HepG2 (cell line): Measurements from ENCODE around the gene CLIC3. TPM values are rescaled to one million over a fixed set of nuclear protein-coding genes. Genes with fewer than 3 reads are reported as not detected.

Experiments
- ATAC-seq: fragments of 200-7000 bp; cut with Tn5 transposase; 3 replicates; pipeline ENCODE4 v1.9.1; 2020; ENCODE audit warnings: mild to moderate bottlenecking, moderate library complexity
- BruUV-seq: library from RNA; stranded (reverse); fragments of 400-500 nt; replicated peaks from 2 replicates; lab custom pipeline; 2021; lab: Mats Ljungman, UMichigan
- CTCF ChIA-PET: fragments of 300-600 bp; formaldehyde crosslinking; extraction: SDS; loops from one replicate; lab custom pipeline; 2021; ENCODE audit warnings: low total read pairs, inconsistent platforms, low intra/inter-chr PET ratio; lab: Yijun Ruan, JAX
- POLR2A ChIA-PET: fragments of 350-600 bp; sonication (Branson Sonifier 250); formaldehyde crosslinking; loops from one replicate; lab custom pipeline; 2020; ENCODE audit warnings: antibody characterized with exemption, inconsistent platforms; lab: Yijun Ruan, JAX
- DNase-seq: peaks from one replicate; pipeline ENCODE4 v3.0.0-alpha.2; 2015; ENCODE audit warnings: low spot score
- FAIRE-seq: peaks from 3 replicates; lab custom pipeline; 2011; peaks lifted over from hg19 to GRCh38; lab: Jason Lieb, UNC
- H2AFZ ChIP-seq: one replicate; pipeline ENCODE4 v1.6.1; 2011; ENCODE audit warnings: low read length, inconsistent platforms
- H3K27ac ChIP-seq: fragments of 300-600 bp; 3 replicates; pipeline ENCODE4 v1.8.0; 2011; ENCODE audit warnings: mixed run types, mild to moderate bottlenecking, mixed read lengths, low read length, inconsistent platforms; ENCODE audit not compliant: insufficient read depth; ENCODE audit errors: extremely low read length
- H3K27me3 ChIP-seq, 2 experiments: fragments of 200-600 bp in 1 of 2; 2 replicates in 1 of 2; 3 replicates in 1 of 2; pipeline versions ENCODE4 v1.6.0 to v1.8.0; 2011; ENCODE audit warnings: low read length in 2 of 2, mild to moderate bottlenecking in 2 of 2, moderate library complexity in 2 of 2, inconsistent platforms in 1 of 2; ENCODE audit not compliant: insufficient read depth in 2 of 2, control insufficient read depth in 1 of 2
- H3K36me3 ChIP-seq, 2 experiments: fragments of 200-600 bp in 1 of 2; replicated peaks in 1 of 2; 2 replicates in 1 of 2; 3 replicates in 1 of 2; pipeline versions ENCODE4 v1.5.1 to v1.8.0; 2011; ENCODE audit warnings: low read length in 2 of 2, inconsistent platforms in 1 of 2; ENCODE audit not compliant: insufficient read depth in 2 of 2, control insufficient read depth in 1 of 2
- H3K4me1 ChIP-seq: 2 replicates; pipeline ENCODE4 v1.5.1; 2012; ENCODE audit warnings: low read length, inconsistent platforms; ENCODE audit not compliant: insufficient read depth
- H3K4me2 ChIP-seq: 2 replicates; pipeline ENCODE4 v1.6.0; 2011; ENCODE audit warnings: low read depth, low read length, inconsistent platforms
- H3K4me3 ChIP-seq, 3 experiments: fragments of 200-600 bp in 1 of 3; sonication (generic), shearing (Covaris generic) in 1 of 3; replicated peaks in 1 of 3; 2 replicates each; pipeline ENCODE4 v1.5.1; 2011 to 2016; ENCODE audit warnings: low read length in 3 of 3, inconsistent platforms in 2 of 3, low read depth in 2 of 3, mild to moderate bottlenecking in 2 of 3, control low read depth in 1 of 3, mixed read lengths in 1 of 3; ENCODE audit not compliant: insufficient read depth in 1 of 3
- H3K79me2 ChIP-seq: one replicate; pipeline ENCODE4 v1.6.1; 2011; ENCODE audit warnings: low read length, inconsistent platforms; ENCODE audit not compliant: insufficient read depth
- H3K9ac ChIP-seq: 2 replicates; pipeline ENCODE4 v1.6.0; 2011; ENCODE audit warnings: mild to moderate bottlenecking, low read depth, low read length, inconsistent platforms; ENCODE audit not compliant: insufficient read depth
- H3K9me3 ChIP-seq: 2 replicates; pipeline ENCODE4 v1.5.1; 2012; ENCODE audit warnings: mild to moderate bottlenecking, low read length
- H4K20me1 ChIP-seq: 2 replicates; pipeline ENCODE4 v1.6.0; 2011; ENCODE audit warnings: inconsistent platforms, mild to moderate bottlenecking, low read length, moderate library complexity; ENCODE audit not compliant: insufficient read depth
- HOMEZ ChIP-seq: IDR thresholded peaks from 2 replicates; pipeline ENCODE4 v1.6.1; 2016; ENCODE audit warnings: low read depth
- LCORL ChIP-seq, 2 experiments: fragments of 450-650 bp in 1 of 2; sonication (generic) in 1 of 2; formaldehyde crosslinking in 1 of 2; IDR thresholded peaks; 2 replicates each; pipeline versions ENCODE4 v1.5.0 to v1.6.1; 2017 to 2020; ENCODE audit warnings: antibody characterized with exemption in 1 of 2, missing genetic modification reagents in 1 of 2
- MTA3 ChIP-seq: sonication (generic); formaldehyde crosslinking; IDR thresholded peaks from 2 replicates; pipeline ENCODE4 v1.4.0; 2020; ENCODE audit warnings: missing genetic modification reagents
- POLR2A ChIP-seq, 2 experiments: IDR thresholded peaks; 2 replicates each; pipeline ENCODE4 v1.6.1; 2011; ENCODE audit warnings: low read depth in 2 of 2, low read length in 2 of 2, mild to moderate bottlenecking in 1 of 2, moderate library complexity in 1 of 2; ENCODE audit not compliant: insufficient read depth in 1 of 2
- ZBTB21 ChIP-seq: sonication (generic); formaldehyde crosslinking; IDR thresholded peaks from 2 replicates; pipeline ENCODE4 v1.4.0; 2020; ENCODE audit warnings: missing genetic modification reagents
- ZMYM3 ChIP-seq: sonication (generic); formaldehyde crosslinking; IDR thresholded peaks from 2 replicates; pipeline ENCODE4 v1.5.1; 2020; ENCODE audit warnings: mild to moderate bottlenecking, missing genetic modification reagents
- ZNF354B ChIP-seq: sonication (generic); formaldehyde crosslinking; IDR thresholded peaks from 2 replicates; pipeline ENCODE4 v1.8.0; 2022; ENCODE audit warnings: mild to moderate bottlenecking, missing genetic modification reagents
- ZNF543 ChIP-seq: sonication (generic); formaldehyde crosslinking; IDR thresholded peaks from 2 replicates; pipeline ENCODE4 v1.4.0; 2020; ENCODE audit warnings: mild to moderate bottlenecking, missing genetic modification reagents
- ZNF546 ChIP-seq: sonication (generic); formaldehyde crosslinking; conservative IDR thresholded peaks from 2 replicates; pipeline ENCODE4 v1.8.1; 2023; ENCODE audit warnings: mild to moderate bottlenecking, missing genetic modification reagents
- ZNF619 ChIP-seq: sonication (generic); formaldehyde crosslinking; IDR thresholded peaks from 2 replicates; pipeline ENCODE4 v1.4.0; 2020; ENCODE audit warnings: mild to moderate bottlenecking, missing genetic modification reagents
- ZNF709 ChIP-seq: sonication (generic); formaldehyde crosslinking; IDR thresholded peaks from 2 replicates; pipeline ENCODE4 v1.5.0; 2020; ENCODE audit warnings: mild to moderate bottlenecking, missing genetic modification reagents
- ZNF766 ChIP-seq: sonication (generic); formaldehyde crosslinking; IDR thresholded peaks from 2 replicates; pipeline ENCODE4 v1.5.0; 2020; ENCODE audit warnings: missing genetic modification reagents, borderline replicate concordance
- ZNF781 ChIP-seq: sonication (generic); formaldehyde crosslinking; IDR thresholded peaks from 2 replicates; pipeline ENCODE4 v1.5.1; 2020; ENCODE audit warnings: borderline replicate concordance, mild to moderate bottlenecking, missing genetic modification reagents; ENCODE audit errors: not compliant biosample characterization
- WGBS: methylation state at CpG from one replicate; pipeline ENCODE4 v1.1.6; 2017; ENCODE audit warnings: low lambda C conversion rate; 5-methylcytosine and 5-hydroxymethylcytosine counted together
- in situ Hi-C: cut with HindIII; loops from 2 replicates; pipeline ENCODE4 v1.10.0; 2017; ENCODE audit warnings: low pct_unique_long_range_greater_than_20kb; ENCODE audit not compliant: extremely low pct_ligation_motif_present
- intact Hi-C: fragments of 100-400 bp; cut with micrococcal nuclease; formaldehyde crosslinking; loops from one replicate; pipeline ENCODE4 v1.10.0; 2022; ENCODE audit not compliant: unreplicated experiment
- polyA plus RNA-seq, 8 experiments: library from polyadenylated mRNA; depleted of rRNA in 3 of 8; stranded (reverse) in 7 of 8; unstranded in 1 of 8; fragments of >200 nt; fragmentation: Illumina TruSeq in 4 of 8; extraction: Trizol in 4 of 8; gene quantifications; 2 replicates each; pipeline versions ENCODE4 v1.2.1 to v1.2.3, GENCODE V29; 2011 to 2016; ENCODE audit warnings: low read depth in 4 of 8, missing spikeins in 1 of 8, mixed read lengths in 1 of 8; ENCODE audit not compliant: insufficient read depth in 1 of 8
- total RNA-seq, 5 experiments: library from RNA; depleted of rRNA; stranded (reverse); fragments of >200 nt; fragmentation: Illumina TruSeq; extraction: Trizol; gene quantifications; 2 replicates each; pipeline ENCODE4 v1.2.3, GENCODE V29; 2016; ENCODE audit warnings: low read depth in 1 of 5
- TF ChIP-seq, protein P1 (sequence below): sonication (generic); formaldehyde crosslinking; IDR thresholded peaks from 2 replicates; pipeline ENCODE4 v1.5.0; 2020; ENCODE audit warnings: missing genetic modification reagents
- TF ChIP-seq, protein P2 (sequence below), 2 experiments: fragments of 450-650 bp in 1 of 2; sonication (generic) in 1 of 2; formaldehyde crosslinking; IDR thresholded peaks; 2 replicates each; pipeline versions ENCODE4 v1.5.0 to v1.8.0; 2020 to 2022; ENCODE audit warnings: mild to moderate bottlenecking in 1 of 2, missing genetic modification reagents in 1 of 2
- TF ChIP-seq, protein P3 (sequence below): sonication (generic); formaldehyde crosslinking; IDR thresholded peaks from 2 replicates; pipeline ENCODE4 v1.9.0; 2022; ENCODE audit warnings: missing genetic modification reagents, mild to moderate bottlenecking, borderline replicate concordance
- TF ChIP-seq, protein P4 (sequence below): sonication (generic); formaldehyde crosslinking; IDR thresholded peaks from 2 replicates; pipeline ENCODE4 v1.5.1; 2020; ENCODE audit warnings: mild to moderate bottlenecking, missing genetic modification reagents, moderate library complexity

Gene CLIC3
- total and polyA plus RNA-seq, 2 of the 13 experiments (the other 11 are each of a cell fraction or from before 2014, with no cell fraction given) = 0.51 to 1.5 TPM

GRCh38 chr9:136970361-136970760, 26.0 kb downstream of the CLIC3 start:
- H3K27me3 ChIP-seq = peaks cover 27 to 74% of the 10 kb centered on the region in 2 experiments
- H3K9me3 ChIP-seq = no peaks in the 10 kb centered on the region
- H3K27ac ChIP-seq = no peak overlapping the region
- H3K4me2 ChIP-seq = no peak overlapping the region
- H3K36me3 ChIP-seq = no peaks in the 10 kb centered on the region
- no peak overlapping the region for H3K4me3 ChIP-seq
- H3K79me2 ChIP-seq = no peaks in the 10 kb centered on the region
- no CpG with 5 or more reads among the region's 11 CpGs for WGBS
- DNase-seq = no peak
- ChIA-PET POLR2A (interaction anchor here (1.2 kb wide), 1 partner anchor 22 kb away, joined by 5 read pairs; no protein-coding TSS in a partner anchor), CTCF (no interaction called here)
- no peaks in the 10 kb centered on the region for H4K20me1 ChIP-seq
- no TSS peak for BruUV-seq
- in situ Hi-C loops (no loop called here), intact Hi-C loops (no loop called here)
- H3K4me1 ChIP-seq = peaks cover 49% of the 10 kb centered on the region
- H2AFZ ChIP-seq = no peak overlapping the region
- H3K9ac ChIP-seq = no peak overlapping the region
- FAIRE-seq = no peak
- ATAC-seq = no peak
- TF ChIP-seq, protein P1, sequence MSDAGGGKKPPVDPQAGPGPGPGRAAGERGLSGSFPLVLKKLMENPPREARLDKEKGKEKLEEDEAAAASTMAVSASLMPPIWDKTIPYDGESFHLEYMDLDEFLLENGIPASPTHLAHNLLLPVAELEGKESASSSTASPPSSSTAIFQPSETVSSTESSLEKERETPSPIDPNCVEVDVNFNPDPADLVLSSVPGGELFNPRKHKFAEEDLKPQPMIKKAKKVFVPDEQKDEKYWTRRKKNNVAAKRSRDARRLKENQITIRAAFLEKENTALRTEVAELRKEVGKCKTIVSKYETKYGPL (CRISPR knock-in tag) = no peak
- no peak for TF ChIP-seq ZNF781
- TF ChIP-seq MTA3 (CRISPR knock-in tag) = no peak
- TF ChIP-seq, protein P2, sequence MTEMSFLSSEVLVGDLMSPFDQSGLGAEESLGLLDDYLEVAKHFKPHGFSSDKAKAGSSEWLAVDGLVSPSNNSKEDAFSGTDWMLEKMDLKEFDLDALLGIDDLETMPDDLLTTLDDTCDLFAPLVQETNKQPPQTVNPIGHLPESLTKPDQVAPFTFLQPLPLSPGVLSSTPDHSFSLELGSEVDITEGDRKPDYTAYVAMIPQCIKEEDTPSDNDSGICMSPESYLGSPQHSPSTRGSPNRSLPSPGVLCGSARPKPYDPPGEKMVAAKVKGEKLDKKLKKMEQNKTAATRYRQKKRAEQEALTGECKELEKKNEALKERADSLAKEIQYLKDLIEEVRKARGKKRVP (CRISPR knock-in tag; IDR thresholded peaks at IDR 0.05) = no peak
- TF ChIP-seq, protein P3, sequence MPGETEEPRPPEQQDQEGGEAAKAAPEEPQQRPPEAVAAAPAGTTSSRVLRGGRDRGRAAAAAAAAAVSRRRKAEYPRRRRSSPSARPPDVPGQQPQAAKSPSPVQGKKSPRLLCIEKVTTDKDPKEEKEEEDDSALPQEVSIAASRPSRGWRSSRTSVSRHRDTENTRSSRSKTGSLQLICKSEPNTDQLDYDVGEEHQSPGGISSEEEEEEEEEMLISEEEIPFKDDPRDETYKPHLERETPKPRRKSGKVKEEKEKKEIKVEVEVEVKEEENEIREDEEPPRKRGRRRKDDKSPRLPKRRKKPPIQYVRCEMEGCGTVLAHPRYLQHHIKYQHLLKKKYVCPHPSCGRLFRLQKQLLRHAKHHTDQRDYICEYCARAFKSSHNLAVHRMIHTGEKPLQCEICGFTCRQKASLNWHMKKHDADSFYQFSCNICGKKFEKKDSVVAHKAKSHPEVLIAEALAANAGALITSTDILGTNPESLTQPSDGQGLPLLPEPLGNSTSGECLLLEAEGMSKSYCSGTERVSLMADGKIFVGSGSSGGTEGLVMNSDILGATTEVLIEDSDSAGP (CRISPR knock-in tag) = no peak
- TF ChIP-seq ZMYM3 (CRISPR knock-in tag) = no peak
- TF ChIP-seq, protein P4, sequence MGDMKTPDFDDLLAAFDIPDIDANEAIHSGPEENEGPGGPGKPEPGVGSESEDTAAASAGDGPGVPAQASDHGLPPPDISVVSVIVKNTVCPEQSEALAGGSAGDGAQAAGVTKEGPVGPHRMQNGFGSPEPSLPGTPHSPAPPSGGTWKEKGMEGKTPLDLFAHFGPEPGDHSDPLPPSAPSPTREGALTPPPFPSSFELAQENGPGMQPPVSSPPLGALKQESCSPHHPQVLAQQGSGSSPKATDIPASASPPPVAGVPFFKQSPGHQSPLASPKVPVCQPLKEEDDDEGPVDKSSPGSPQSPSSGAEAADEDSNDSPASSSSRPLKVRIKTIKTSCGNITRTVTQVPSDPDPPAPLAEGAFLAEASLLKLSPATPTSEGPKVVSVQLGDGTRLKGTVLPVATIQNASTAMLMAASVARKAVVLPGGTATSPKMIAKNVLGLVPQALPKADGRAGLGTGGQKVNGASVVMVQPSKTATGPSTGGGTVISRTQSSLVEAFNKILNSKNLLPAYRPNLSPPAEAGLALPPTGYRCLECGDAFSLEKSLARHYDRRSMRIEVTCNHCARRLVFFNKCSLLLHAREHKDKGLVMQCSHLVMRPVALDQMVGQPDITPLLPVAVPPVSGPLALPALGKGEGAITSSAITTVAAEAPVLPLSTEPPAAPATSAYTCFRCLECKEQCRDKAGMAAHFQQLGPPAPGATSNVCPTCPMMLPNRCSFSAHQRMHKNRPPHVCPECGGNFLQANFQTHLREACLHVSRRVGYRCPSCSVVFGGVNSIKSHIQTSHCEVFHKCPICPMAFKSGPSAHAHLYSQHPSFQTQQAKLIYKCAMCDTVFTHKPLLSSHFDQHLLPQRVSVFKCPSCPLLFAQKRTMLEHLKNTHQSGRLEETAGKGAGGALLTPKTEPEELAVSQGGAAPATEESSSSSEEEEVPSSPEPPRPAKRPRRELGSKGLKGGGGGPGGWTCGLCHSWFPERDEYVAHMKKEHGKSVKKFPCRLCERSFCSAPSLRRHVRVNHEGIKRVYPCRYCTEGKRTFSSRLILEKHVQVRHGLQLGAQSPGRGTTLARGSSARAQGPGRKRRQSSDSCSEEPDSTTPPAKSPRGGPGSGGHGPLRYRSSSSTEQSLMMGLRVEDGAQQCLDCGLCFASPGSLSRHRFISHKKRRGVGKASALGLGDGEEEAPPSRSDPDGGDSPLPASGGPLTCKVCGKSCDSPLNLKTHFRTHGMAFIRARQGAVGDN = no peak
- TF ChIP-seq ZNF766 (CRISPR knock-in tag) = no peak
- no peak for TF ChIP-seq ZBTB21 (CRISPR knock-in tag)
- TF ChIP-seq LCORL (IDR thresholded peaks at IDR 0.05) = no peak
- no peak for TF ChIP-seq LCORL (CRISPR knock-in tag; IDR thresholded peaks at IDR 0.05)
- no peak for TF ChIP-seq ZNF546 (CRISPR knock-in tag)
- TF ChIP-seq ZNF354B (CRISPR knock-in tag) = no peak
- no peak for TF ChIP-seq HOMEZ (CRISPR knock-in tag)
- no peak for TF ChIP-seq ZNF543 (CRISPR knock-in tag)
- TF ChIP-seq ZNF709 = no peak
- no peak for TF ChIP-seq POLR2A (IDR thresholded peaks at IDR 0.05; ENCODE audit: insufficient read depth in 1 of 2, low read depth in 2 of 2, low read length in 2 of 2)
- TF ChIP-seq ZNF619 (CRISPR knock-in tag) = no peak
